Subcutaneous abdominal adipose tissue (tissue), 5 donors: ENCODE measurements around the gene TTC28.

ENCODE experiments used
- H3K27ac ChIP-seq: one replicate; pipeline ENCODE4 v1.7.0; 2013; ENCODE audit warnings: low read depth, mild to moderate bottlenecking, inconsistent platforms, low read length, moderate library complexity
- H3K27me3 ChIP-seq, 5 donors: one replicate each; pipeline ENCODE4 v1.7.0; 2013; ENCODE audit warnings: low read length in 5 of 5, inconsistent platforms in 1 of 5; ENCODE audit not compliant: control insufficient read depth in 5 of 5, insufficient read depth in 4 of 5
- H3K36me3 ChIP-seq, 5 donors: one replicate each; pipeline ENCODE4 v1.7.0; 2013; ENCODE audit warnings: low read length in 5 of 5; ENCODE audit not compliant: control insufficient read depth in 5 of 5, insufficient read depth in 5 of 5
- H3K4me1 ChIP-seq, 5 donors: one replicate each; pipeline ENCODE4 v1.7.0; 2013; ENCODE audit warnings: low read length in 5 of 5, mild to moderate bottlenecking in 3 of 5, moderate library complexity in 1 of 5; ENCODE audit not compliant: control insufficient read depth in 5 of 5, insufficient read depth in 5 of 5
- H3K4me3 ChIP-seq, 5 donors: one replicate each; pipeline ENCODE4 v1.7.0; 2013; ENCODE audit warnings: low read length in 5 of 5, low read depth in 1 of 5
- H3K9ac ChIP-seq, 5 donors: one replicate each; pipeline ENCODE4 v1.7.0; 2013; ENCODE audit warnings: low read length in 5 of 5, mild to moderate bottlenecking in 4 of 5, moderate library complexity in 3 of 5
- H3K9me3 ChIP-seq, 5 donors: one replicate each; pipeline ENCODE4 v1.7.0; 2013; ENCODE audit warnings: low read length in 5 of 5; ENCODE audit not compliant: control insufficient read depth in 5 of 5
- donor health status: healthy.
- donor health status: healthy.
- donor health status: healthy.
- donor health status: healthy.
- donor health status: healthy.

The TTC28 gene

DNA sequence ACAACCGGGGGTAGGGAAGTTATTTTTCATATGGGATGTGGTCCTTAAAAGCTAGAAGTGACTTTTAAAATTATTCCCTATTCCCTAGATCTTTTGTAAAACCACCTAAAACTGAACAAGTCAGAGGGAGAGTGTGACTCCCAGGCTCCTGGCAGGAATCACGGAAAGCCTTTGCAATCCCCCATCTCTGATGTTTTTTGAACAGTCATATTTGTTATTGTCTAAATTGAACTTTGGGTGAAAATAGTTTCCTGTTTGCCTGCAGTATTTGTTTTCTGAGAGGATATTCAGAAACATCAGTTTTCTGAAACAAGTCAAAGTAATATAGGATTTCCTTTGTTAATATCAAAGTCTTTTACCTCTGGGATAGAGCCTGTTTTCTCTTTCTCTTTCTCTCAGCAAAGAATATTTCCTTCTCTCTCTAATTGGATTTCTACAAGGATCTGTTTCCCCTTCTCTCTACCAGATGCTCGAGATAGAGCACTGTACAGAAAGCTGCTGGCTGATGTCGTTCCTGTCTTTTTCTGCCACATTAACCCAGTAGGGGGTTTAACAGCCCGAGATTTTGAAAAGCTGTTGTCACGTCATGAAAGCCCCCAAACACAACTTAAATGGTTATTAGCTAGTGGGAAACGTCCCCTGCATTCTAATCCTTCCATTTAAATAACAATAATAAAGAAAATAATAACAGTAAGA lies 628.4 kb downstream of the TTC28 start:
- Histone ChIP-seq H3K9me3 (no peaks in the 10 kb centered on the region), H3K27ac (no peak overlapping the region), H3K27me3 (no peaks in the 10 kb centered on the region), H3K4me3 (no peak overlapping the region), H3K4me1 (peaks cover 0 to 29% (median 9%) of the 10 kb centered on the region in 5 donors), H3K9ac (no peak overlapping the region), H3K36me3 (peaks cover 0 to 10% (median 6%) of the 10 kb centered on the region in 5 donors)

DNA sequence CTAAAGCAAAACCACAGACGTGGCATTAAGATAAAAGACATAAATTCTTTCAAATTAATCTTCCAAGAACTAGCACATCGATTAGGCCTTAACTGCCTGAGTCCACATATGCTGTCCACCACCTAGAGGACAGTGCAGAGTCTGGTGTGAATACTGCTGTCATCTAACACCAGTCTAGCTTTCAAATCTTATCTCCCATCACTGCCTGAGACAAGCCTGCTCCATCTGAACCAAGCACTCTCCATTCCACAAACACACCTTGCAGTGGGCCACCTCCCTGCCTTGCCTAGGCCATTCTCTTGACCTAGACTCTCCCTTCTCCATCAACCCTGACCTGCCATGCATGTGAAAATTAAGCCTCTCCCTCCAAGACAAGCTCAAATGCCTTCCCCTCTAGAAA lies 631.1 kb downstream of the TTC28 start:
- Histone ChIP-seq H3K9ac (no peak overlapping the region), H3K9me3 (no peaks in the 10 kb centered on the region), H3K36me3 (peaks cover 0 to 10% (median 6%) of the 10 kb centered on the region in 5 donors), H3K27ac (no peak overlapping the region), H3K4me1 (peaks cover 0 to 29% (median 4%) of the 10 kb centered on the region in 5 donors), H3K4me3 (no peak overlapping the region), H3K27me3 (no peaks in the 10 kb centered on the region)

DNA sequence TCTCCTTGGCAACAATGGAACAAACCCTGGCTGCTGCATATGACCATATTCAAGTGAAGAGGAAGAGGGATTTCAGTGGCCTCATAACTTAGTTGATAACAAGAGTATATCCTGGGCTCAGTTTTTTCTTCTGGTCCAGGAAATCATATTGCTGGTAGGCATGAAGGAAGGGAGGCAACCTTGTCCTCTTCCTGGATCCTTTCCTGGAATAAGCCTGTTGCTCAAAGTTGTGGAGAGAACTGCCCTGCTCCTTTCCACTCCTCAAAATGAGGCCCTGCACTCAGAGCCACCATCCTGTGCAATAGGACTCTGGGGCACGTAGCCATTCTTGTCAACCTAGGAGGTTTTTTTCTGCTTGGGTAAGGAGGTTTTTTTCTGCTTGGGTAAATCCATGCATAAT lies 631.9 kb downstream of the TTC28 start:
- Histone ChIP-seq H3K27ac (no peak overlapping the region), H3K27me3 (no peaks in the 10 kb centered on the region), H3K36me3 (peaks cover 0 to 10% (median 6%) of the 10 kb centered on the region in 5 donors), H3K4me3 (no peak overlapping the region), H3K9ac (no peak overlapping the region), H3K9me3 (no peaks in the 10 kb centered on the region), H3K4me1 (peaks cover 0 to 29% (median 0%) of the 10 kb centered on the region in 5 donors)

DNA sequence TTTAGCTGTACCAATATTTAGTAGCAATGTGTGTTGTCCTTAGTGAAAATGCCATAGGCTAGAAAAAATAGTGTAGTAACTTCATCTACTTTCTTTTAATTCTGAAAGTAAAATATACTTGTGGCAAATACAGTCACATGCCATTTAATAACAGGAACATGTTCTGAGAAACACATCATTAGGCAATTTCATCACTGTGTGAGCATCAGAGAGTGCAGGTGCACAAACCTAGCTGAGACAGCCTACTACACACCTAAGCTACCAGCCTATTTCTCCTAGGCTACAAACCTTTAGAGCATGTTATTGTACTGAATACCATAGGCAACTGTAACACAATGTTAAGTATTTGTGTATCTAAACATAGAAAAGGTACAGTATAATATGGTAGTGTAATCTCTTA lies 633.5 kb downstream of the TTC28 start:
- Histone ChIP-seq H3K9me3 (no peaks in the 10 kb centered on the region), H3K9ac (no peak overlapping the region), H3K4me3 (no peak overlapping the region), H3K4me1 (peaks cover 0 to 25% (median 0%) of the 10 kb centered on the region in 5 donors), H3K36me3 (peaks cover 0 to 10% (median 6%) of the 10 kb centered on the region in 5 donors), H3K27ac (no peak overlapping the region), H3K27me3 (no peaks in the 10 kb centered on the region)

DNA sequence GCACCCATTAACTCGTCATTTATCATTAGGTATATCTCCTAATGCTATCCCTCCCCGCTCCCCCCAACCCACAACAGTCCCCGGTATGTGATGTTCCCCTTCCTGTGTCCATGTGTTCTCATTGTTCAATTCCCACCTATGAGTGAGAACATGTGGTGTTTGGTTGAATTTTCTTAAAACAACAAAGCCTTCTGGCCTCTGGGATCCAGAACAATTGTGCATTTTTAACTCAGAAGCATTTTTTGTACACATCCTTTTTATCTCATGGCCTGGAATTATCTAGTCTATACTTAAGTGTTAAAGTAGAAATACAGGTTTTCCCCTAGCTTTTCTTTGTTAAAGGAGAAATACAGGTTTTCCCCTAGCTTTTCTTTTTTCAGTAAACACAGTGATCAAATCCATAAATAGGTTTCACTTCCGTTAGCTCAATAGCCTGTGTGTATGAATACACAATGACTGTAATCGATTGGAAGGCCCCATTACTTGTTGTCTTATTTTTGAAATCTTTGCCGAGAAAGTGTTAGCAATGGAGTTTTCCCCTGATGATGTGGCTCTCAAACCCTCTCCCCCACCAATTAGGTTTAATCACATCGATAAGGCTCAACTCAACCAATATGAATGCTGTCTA lies 635.0 kb downstream of the TTC28 start:
- no peak overlapping the region for H3K4me3 ChIP-seq
- H3K27me3 ChIP-seq: no peaks in the 10 kb centered on the region
- no peak overlapping the region for H3K9ac ChIP-seq
- no peak overlapping the region for H3K27ac ChIP-seq
- no peaks in the 10 kb centered on the region for H3K9me3 ChIP-seq
- H3K36me3 ChIP-seq: peaks cover 0 to 10% (median 6%) of the 10 kb centered on the region in 5 donors
- peaks cover 0 to 22% (median 0%) of the 10 kb centered on the region in 5 donors for H3K4me1 ChIP-seq

DNA sequence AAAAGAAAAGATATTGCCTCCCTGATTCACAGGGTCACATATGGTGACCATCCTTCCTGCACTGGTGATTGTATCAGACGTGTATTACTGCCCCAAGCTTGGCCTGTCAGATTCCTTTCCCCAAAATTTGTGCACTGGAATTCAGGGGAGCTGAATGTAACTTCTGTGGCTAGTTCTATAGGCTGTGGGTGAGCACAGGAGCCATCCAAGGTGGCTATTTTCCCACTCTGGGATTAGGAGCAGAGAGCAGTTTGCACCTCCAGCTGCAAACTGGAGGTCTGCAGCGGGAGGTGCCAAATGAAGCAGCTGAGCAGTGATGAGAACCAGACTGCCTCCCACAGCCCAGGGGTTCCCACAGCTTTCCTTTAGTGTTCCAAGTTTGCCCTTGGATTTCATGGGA lies 636.4 kb downstream of the TTC28 start:
- Histone ChIP-seq H3K4me3 (no peak overlapping the region), H3K27me3 (no peaks in the 10 kb centered on the region), H3K36me3 (peaks cover 0 to 10% (median 6%) of the 10 kb centered on the region in 5 donors), H3K4me1 (peaks cover 0 to 14% (median 0%) of the 10 kb centered on the region in 5 donors), H3K27ac (no peak overlapping the region), H3K9ac (no peak overlapping the region), H3K9me3 (no peaks in the 10 kb centered on the region)

DNA sequence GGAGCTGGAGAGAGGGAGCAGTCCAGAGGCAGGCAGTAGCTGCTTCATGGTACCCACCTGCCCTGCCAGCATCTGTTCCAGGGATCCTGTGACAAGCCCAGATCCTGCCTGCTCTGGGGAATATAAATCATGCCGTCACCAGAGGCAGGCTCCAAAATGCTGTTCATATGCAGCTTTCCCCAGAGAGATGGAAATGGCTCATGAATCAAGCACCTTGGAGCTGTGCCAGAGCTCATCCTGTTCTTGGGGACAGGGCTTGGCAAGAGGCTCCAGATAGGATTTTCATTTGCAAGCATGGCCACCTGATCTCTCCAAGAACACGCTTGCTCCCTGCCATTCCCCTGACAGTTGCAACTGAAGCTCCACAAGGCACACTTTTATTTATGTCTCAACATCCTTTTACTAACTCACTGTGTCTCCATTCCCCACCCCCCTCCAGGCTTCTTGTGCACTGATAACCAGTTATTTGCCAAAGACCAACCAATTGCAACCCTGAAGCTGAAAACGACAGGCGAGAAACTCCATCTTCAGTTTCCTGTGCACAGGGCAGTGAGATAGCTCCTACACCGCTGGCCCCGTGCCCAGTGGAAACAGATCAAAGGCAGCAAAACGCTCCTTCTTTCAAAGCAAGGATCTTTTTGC lies 644.8 kb downstream of the TTC28 start:
- peak overlapping the region; percentile 6 for H3K27ac ChIP-seq
- H3K4me1 ChIP-seq: peaks cover 13 to 36% (median 20%) of the 10 kb centered on the region in 5 donors
- no peak overlapping the region for H3K9ac ChIP-seq
- H3K27me3 ChIP-seq: no peaks in the 10 kb centered on the region
- peaks cover 0 to 6% (median 3%) of the 10 kb centered on the region in 5 donors for H3K36me3 ChIP-seq
- peak overlapping the region in 1 of 5 donors; percentile 34 for H3K4me3 ChIP-seq
- H3K9me3 ChIP-seq: no peaks in the 10 kb centered on the region

DNA sequence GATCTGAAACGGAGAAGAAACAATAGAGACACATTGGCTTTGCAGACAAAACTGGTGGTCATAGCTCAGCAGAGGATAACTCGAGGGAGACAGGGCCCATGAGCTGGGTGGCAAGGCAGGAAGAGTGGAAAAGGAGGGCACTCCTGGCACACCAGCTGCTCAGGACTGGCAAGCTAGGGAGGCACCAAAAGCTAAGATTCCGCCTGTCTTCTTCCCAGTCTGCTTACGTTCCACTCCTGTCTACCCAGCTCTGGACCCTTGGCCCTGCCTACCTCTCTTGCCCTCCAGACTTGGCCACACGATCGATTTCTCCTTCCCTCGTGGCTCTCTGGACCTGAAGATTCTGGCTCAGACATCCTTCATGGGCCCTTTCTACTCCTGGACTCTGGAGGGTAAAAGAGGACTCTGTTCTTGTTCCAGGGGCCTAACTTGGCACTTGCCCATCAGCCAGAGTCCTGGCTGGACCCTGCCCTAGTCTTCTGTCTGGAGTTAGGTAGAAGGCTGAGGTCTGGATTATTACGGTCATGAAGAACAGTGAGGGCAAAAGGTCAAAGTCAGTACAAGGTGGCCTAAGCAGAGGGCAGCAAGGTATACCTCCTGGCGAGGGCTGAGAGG lies 645.4 kb downstream of the TTC28 start:
- Histone ChIP-seq H3K4me1 (peaks cover 13 to 42% (median 22%) of the 10 kb centered on the region in 5 donors), H3K27me3 (no peaks in the 10 kb centered on the region)

DNA sequence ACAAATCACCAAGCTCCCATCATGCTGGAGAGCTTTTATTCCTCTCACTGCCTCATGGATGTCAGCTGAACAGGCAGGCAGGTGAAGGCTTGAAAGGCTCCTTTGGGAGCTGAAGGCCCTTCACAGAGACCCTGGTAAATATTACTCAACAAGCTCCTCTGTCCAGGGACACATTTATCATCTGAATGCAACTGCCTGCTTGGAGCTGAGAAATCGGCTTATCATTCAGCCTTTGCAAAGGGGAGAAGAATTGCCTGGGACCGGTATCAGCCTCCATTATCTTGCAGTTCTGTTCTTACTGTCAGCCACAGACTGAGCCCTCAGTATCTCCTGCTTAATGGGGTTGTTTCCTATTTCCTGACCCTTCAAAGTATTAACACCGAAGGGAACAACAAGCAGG lies 646.8 kb downstream of the TTC28 start:
- Histone ChIP-seq H3K4me1 (peaks cover 17 to 56% (median 32%) of the 10 kb centered on the region in 5 donors), H3K27ac (no peak overlapping the region)

More for the DNA sequence above, 645.4 kb downstream of the TTC28 start:
- Histone ChIP-seq H3K27ac (no peak overlapping the region), H3K36me3 (peaks cover 0 to 12% (median 9%) of the 10 kb centered on the region in 5 donors), H3K9me3 (no peaks in the 10 kb centered on the region), H3K4me3 (peak overlapping the region in 1 of 5 donors; percentile 34), H3K9ac (no peak overlapping the region)

More for the DNA sequence above, 646.8 kb downstream of the TTC28 start:
- H3K27me3 ChIP-seq: no peaks in the 10 kb centered on the region
- H3K9ac ChIP-seq: no peak overlapping the region
- H3K36me3 ChIP-seq: peaks cover 0 to 21% (median 17%) of the 10 kb centered on the region in 5 donors
- no peaks in the 10 kb centered on the region for H3K9me3 ChIP-seq
- H3K4me3 ChIP-seq: no peak overlapping the region
